ENCODE results near the gene NPHS1.
"Not testable (repeated sequence)": the region's sequence is repeated elsewhere in the genome, so short reads cannot be mapped to it uniquely, and the experiment has no call there.

Gene NPHS1

DNA sequence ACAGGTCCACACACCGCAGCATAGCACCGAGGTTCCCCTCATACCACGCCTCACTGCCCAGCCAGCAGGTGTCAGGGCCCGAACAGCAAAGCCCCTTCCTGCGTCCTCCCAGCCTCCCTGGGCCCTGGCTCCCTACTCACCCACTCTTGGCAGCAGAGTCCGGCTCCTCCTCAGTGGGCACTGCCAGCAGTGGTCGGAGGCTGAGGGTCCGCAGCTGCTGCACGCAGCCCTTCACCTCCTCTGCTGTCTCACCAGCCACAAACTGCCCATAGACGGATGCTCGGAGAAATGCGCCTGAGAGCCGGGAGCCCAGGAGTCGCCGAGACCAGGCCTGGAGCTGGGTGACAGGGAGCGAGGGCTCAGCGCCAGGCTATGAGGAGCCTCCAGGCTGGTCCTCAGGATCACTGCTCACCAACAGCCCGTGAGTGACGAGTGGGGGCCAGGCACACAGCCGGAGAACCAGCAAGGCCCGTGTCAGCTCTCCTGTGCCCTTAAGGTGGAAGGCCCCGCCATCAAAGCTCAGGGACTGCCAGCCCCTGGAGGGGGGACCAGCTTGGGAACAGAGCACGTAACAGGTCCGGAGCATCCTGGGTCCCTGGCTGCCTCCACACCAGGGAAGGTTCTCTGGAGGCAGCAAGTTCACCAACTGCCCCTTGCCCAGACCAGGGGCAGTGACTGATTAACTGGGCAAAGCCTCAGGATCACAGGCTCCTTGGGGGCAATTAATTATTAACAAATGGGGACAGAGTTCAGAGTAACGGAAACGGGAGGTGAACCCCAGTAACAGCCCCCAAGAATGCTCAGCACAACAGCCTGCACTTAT lies 39.9 kb downstream of the NPHS1 start, which contains the start of gene PRODH2:
Gene PRODH2, minus strand, starts transcription at position 626 of the 823 bp plus-strand sequence. Its CDS starts 40 bp downstream, at position 586.
- DNase-seq (ENCODE audit: low spot score): no peak

GRCh38 chr19:35811317-35812219 lies 40.7 kb downstream of the NPHS1 start:
- DNase-seq (ENCODE audit: low spot score): no peak

- DNase-seq (ENCODE audit: low spot score): no peak
Observed at GRCh38 chr19:35807633-35808032, 44.7 kb downstream of the NPHS1 start.

GRCh38 chr19:35806597-35806996 lies 45.7 kb downstream of the NPHS1 start:
- DNase-seq (ENCODE audit: low spot score): no peak

- no peak for DNase-seq (ENCODE audit: low spot score)
Observed at GRCh38 chr19:35805526-35806102, 46.7 kb downstream of the NPHS1 start.

DNA sequence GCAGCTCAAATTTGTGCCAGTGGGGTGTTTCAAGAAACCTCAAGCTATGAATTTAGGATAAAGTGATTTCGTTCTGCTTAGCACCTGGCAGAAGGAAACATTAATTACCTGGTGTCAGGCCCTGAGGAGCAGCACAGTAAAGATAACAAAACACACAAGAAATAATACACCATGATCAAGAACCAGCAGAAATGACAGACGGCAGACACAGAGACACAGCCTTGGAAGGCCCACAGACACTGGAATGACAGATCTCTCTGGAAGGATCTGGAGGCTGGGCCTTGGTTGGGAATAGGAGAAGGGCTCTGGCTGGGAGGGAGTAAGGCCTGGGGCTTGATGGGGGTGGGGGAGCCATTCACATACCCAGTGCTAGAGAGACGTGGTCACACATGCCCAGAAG lies 50.5 kb downstream of the NPHS1 start:
- DNase-seq (ENCODE audit: low spot score): no peak

DNA sequence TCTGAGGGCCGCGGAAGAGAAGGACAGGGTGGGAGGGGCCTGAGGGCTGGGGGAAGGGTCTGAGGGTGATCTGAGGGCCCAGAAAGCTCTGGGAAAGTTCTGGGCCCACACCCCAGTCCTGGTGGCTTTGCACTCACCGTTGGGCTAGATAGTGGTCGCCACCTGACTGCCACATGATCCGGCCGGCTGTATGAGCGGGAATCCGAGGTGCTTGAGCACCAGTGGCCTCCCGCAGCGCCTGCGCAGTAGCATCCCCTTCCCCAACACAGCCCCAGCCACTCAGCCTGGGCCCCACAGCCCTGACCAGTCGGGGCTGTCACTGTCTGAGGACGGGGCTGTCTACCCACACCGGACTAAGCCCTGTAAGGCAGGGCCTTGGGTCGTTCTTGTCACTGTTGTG lies 54.6 kb downstream of the NPHS1 start:
- peak; percentile 56 for DNase-seq (ENCODE audit: low spot score)

DNA sequence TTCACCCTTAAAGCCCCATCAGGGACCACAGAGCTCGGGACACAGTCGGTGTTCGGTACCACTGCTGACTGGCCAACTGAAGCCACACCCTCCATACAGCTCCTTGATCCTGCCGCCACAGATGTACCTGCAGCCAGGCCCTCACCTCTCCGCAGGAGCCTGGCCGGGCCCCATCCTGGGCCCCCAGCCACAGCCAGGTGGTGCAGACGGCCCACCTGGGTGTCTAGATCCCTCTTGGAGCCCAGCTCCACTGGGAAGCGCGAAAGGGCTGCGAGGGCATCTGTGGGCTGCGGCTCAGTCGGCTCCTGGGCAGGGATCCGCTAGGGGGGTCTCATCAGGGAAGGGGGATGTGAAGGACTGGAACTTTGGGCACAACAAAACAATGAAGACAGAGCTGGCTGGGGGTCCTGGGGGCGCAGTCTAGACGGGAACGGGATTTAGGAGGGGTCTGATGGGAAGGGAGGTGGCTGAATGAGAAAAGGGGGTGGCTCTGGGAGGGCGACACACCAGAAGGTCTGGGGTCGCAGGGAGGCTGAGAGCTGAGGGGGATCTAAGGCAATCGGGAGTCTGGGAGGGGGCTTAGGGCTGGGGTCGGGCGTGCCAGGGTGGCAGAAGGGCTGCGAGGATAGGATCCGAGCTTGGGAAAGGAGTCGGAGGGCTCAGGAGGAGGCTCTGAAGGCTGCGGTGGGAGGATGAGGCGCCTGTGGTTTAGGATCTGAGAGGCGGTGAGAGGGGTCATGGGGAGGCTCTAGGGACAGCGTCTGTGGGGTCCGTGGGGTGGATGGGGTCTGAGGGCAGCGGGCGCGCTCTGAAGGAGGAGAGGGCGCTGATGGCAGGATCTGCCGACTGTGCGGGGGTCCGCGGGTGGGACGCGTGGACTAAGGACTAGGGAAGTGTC lies 55.4 kb downstream of the NPHS1 start:
- DNase-seq (ENCODE audit: low spot score): no peak

- not testable (repeated sequence) for DNase-seq (ENCODE audit: low spot score)
Observed at GRCh38 chr19:35795564-35795963, 56.7 kb downstream of the NPHS1 start.

- DNase-seq (ENCODE audit: low spot score): peak; percentile 92
Observed at GRCh38 chr19:35793381-35794165, 58.7 kb downstream of the NPHS1 start.

DNA sequence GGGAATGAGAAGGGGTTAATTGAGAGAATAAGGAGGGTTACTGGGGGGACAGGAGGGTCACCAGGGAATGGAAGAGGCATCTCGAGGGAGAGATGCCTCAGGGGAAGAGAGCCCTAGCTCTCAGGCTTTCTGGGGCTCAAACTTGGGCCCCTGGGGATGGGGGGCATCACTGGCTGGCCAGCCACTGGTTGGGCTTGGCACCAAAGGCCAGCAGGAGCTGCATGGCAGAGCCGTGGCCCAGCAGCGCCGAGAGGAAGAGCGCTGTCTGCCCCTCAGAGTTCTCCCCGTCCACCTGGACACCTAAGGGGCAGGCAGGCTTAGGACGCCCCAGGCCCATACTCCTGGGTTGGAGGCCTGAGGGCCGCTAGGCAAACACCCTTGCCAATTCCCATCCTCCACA lies 59.4 kb downstream of the NPHS1 start:
- no peak for DNase-seq (ENCODE audit: low spot score)

DNA sequence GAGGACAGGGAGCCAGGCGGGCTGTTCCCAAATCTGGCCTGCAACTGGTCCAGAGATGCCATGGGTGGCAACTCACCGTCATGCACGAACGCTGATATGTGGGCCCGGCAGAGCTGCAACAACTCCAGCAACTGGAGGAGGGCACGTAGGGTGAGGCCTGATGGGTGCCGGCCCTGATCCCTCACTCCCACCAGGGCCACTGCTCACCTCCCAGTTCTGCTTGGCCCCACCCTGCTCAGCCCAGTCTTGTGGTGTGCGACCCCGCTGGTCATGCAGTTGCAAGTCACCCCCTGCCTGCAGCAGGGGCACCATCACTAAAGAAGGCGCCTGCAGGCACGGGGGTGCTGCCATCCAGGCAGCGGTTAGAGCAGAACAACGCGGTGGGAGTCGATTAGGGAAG lies 60.0 kb downstream of the NPHS1 start:
- DNase-seq (ENCODE audit: low spot score): no peak

- no peak for DNase-seq (ENCODE audit: low spot score)
Observed at GRCh38 chr19:35791814-35792279, 60.5 kb downstream of the NPHS1 start.

GRCh38 chr19:35790981-35791813 lies 61.1 kb downstream of the NPHS1 start:
- DNase-seq (ENCODE audit: low spot score): no peak

- no peak for DNase-seq (ENCODE audit: low spot score)
Observed at GRCh38 chr19:35789978-35790944, 62.0 kb downstream of the NPHS1 start.

GRCh38 chr19:35789195-35789977 lies 62.9 kb downstream of the NPHS1 start:
- no peak for DNase-seq (ENCODE audit: low spot score)

DNA sequence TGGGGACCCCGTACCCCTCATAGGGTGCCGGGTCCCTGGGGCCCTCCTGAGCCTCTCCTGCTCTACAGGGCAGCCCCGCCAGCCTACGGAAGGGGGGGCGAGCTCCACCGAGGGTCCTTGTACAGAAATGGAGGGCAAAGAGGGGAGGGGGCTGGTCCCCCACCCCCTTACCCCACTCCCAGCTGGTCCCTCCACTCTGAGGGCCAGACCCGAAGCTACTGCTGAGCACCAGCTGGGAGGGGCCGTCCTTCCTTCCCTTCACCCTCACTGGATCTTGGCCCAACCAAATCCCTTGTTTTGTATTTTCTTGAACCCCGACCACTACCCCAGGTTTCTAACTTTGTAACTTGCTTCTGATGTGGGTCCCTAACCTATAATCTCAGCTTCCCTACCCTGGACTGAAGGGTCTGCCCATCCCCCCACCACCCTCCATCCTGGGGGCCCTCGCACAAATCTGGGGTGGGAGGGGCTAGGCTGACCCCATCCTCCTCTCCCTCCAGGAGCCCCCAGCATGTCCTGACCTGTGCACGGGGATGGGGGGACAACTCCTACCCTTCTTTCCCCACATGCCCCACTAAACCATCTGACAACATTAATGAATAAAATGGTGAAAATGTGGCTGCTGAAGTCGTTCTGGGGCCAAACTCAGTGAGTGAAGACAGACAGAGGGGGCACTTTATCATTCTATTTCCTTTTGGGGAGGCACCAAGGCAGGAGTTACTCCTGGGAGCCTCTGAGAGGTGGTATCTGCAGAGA lies 63.9 kb downstream of the NPHS1 start:
- no peak for DNase-seq (ENCODE audit: low spot score)

Data from AG20443 (cell line).